HCT116 (cell line): ENCODE results near the gene TMEM242.

Experiments
- EZH2 ChIP-seq: fragments of 200-600 bp; sonication (generic); IDR thresholded peaks from 2 replicates; pipeline ENCODE4 v1.6.1; 2017; ENCODE audit warnings: antibody characterized with exemption, mixed run types
- JUND ChIP-seq: IDR thresholded peaks from 2 replicates; pipeline ENCODE4 v1.6.1; 2012
- POLR2AphosphoS5 ChIP-seq: IDR thresholded peaks from 2 replicates; pipeline ENCODE4 v1.6.1; 2011; ENCODE audit warnings: mild to moderate bottlenecking, low read depth, low read length, moderate library complexity
- SIN3A ChIP-seq: IDR thresholded peaks from 2 replicates; pipeline ENCODE4 v1.6.1; 2012; ENCODE audit warnings: low read depth
- YY1 ChIP-seq: IDR thresholded peaks from 2 replicates; pipeline ENCODE4 v1.6.1; 2011; ENCODE audit warnings: low read length, low read depth, moderate library complexity, mild to moderate bottlenecking; ENCODE audit not compliant: insufficient replicate concordance; ENCODE audit errors: extremely low read depth
- ZFX ChIP-seq: fragments of 450-650 bp; IDR thresholded peaks from 2 replicates; pipeline ENCODE4 v1.6.1; 2017
- ZNF274 ChIP-seq: fragments of 200-500 bp; sonication (Bioruptor generic); IDR thresholded peaks from 2 replicates; pipeline ENCODE4 v1.6.1; 2014; ENCODE audit warnings: mild to moderate bottlenecking, low read depth, low read length, inconsistent platforms
- TF ChIP-seq, protein P1 (sequence below), 3 experiments: fragments of 200-600 bp in 1 of 3; sonication (generic) in 1 of 3; IDR thresholded peaks in 2 of 3; conservative IDR thresholded peaks in 1 of 3; 2 replicates each; pipeline ENCODE4 v1.5.1; 2012 to 2017; ENCODE audit warnings: low read depth in 2 of 3, low read length in 2 of 3, antibody characterized with exemption in 1 of 3, borderline replicate concordance in 1 of 3, control low read depth in 1 of 3, mild to moderate bottlenecking in 1 of 3, mixed read lengths in 1 of 3, mixed run types in 1 of 3, moderate library complexity in 1 of 3; ENCODE audit not compliant: insufficient read depth in 1 of 3

DNA sequence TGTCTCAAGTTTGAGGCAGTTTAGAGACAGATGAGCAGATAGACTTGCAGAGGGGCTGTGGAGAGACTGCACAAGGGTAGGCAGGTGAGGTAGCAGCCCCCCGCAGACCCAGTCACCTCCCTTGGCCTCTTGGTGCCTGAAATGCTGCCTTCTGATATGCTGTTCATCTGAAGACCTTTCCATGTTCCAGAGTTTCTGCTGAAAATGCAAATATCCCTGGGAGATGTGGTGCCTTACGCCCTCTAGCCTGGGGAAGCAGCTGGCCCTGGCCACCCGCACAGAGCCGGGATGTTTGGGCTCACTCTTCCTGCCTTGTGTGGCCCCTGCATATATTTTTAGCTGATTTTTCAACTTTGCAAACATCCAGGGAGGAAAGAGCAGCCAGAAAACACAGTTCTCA is 51.4 kb downstream of the TMEM242 start:
- TF ChIP-seq, protein P1, sequence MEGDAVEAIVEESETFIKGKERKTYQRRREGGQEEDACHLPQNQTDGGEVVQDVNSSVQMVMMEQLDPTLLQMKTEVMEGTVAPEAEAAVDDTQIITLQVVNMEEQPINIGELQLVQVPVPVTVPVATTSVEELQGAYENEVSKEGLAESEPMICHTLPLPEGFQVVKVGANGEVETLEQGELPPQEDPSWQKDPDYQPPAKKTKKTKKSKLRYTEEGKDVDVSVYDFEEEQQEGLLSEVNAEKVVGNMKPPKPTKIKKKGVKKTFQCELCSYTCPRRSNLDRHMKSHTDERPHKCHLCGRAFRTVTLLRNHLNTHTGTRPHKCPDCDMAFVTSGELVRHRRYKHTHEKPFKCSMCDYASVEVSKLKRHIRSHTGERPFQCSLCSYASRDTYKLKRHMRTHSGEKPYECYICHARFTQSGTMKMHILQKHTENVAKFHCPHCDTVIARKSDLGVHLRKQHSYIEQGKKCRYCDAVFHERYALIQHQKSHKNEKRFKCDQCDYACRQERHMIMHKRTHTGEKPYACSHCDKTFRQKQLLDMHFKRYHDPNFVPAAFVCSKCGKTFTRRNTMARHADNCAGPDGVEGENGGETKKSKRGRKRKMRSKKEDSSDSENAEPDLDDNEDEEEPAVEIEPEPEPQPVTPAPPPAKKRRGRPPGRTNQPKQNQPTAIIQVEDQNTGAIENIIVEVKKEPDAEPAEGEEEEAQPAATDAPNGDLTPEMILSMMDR (IDR thresholded peaks at IDR 0.05 in 2 of 3, conservative IDR thresholded peaks at IDR 0.05 in 1 of 3; ENCODE audit: borderline replicate concordance in 1 of 3, insufficient read depth in 1 of 3, low read depth in 2 of 3, low read length in 2 of 3) = no peak
- TF ChIP-seq ZNF274 = no peak
- no peak for TF ChIP-seq YY1
- TF ChIP-seq POLR2AphosphoS5 = no peak
- TF ChIP-seq ZFX = no peak
- no peak for TF ChIP-seq EZH2
- no peak for TF ChIP-seq JUND
- TF ChIP-seq SIN3A = no peak
